Measurements from ENCODE around the gene SPRR4.
"Not testable (repeated sequence)": the region's sequence is repeated elsewhere in the genome, so short reads cannot be mapped to it uniquely, and the experiment has no call there.

SPRR4 gene

GRCh38 chr1:153011235-153011758 lies 40.8 kb downstream of the SPRR4 start:
- not testable (repeated sequence) for H3K27ac ChIP-seq (ENCODE audit: low read depth, low read length, severe bottlenecking); H3K36me3 ChIP-seq (ENCODE audit: control insufficient read depth, insufficient read depth, low read length); H3K9me3 ChIP-seq (ENCODE audit: control insufficient read depth, low read length); H3K4me1 ChIP-seq (ENCODE audit: control insufficient read depth, insufficient read depth, low read length, poor library complexity, severe bottlenecking); H3K4me3 ChIP-seq (ENCODE audit: extremely low read depth, insufficient read depth, low read length, poor library complexity, severe bottlenecking)
- 78% methylated on average over 6 to 8 of the region's 8 CpGs for WGBS, 2 experiments (ENCODE audit: insufficient coverage in 2 of 2)

- WGBS, 2 experiments (ENCODE audit: insufficient coverage in 2 of 2): 100% methylated on average over 1 to 2 of the region's 2 CpGs
- H3K36me3 ChIP-seq (ENCODE audit: control insufficient read depth, insufficient read depth, low read length); H3K4me3 ChIP-seq (ENCODE audit: extremely low read depth, insufficient read depth, low read length, poor library complexity, severe bottlenecking); H3K27ac ChIP-seq (ENCODE audit: low read depth, low read length, severe bottlenecking); H3K9me3 ChIP-seq (ENCODE audit: control insufficient read depth, low read length); H3K4me1 ChIP-seq (ENCODE audit: control insufficient read depth, insufficient read depth, low read length, poor library complexity, severe bottlenecking): not testable (repeated sequence)
These were observed 51.4 kb downstream of the SPRR4 start for GRCh38 chr1:153021829-153022228.
